Esophagus mucosa (tissue), 1 donor: ENCODE measurements around the gene KMT2E. TPM values are rescaled to one million over a fixed set of nuclear protein-coding genes. Genes with fewer than 3 reads are reported as not detected.

ENCODE experiments used
- ATAC-seq: fragments of 200-7000 bp; cut with Tn5 transposase; one replicate; pipeline ENCODE4 v1.9.1; 2020
- total RNA-seq: library from RNA; stranded (reverse); gene quantifications from one replicate; pipeline ENCODE4 v1.2.4, GENCODE V29; 2023
- donor health status: DM: yes; HTN: yes; CAD: no.

KMT2E gene
- total RNA-seq, 1 donor from 2014 or later = 29.0 TPM

DNA sequence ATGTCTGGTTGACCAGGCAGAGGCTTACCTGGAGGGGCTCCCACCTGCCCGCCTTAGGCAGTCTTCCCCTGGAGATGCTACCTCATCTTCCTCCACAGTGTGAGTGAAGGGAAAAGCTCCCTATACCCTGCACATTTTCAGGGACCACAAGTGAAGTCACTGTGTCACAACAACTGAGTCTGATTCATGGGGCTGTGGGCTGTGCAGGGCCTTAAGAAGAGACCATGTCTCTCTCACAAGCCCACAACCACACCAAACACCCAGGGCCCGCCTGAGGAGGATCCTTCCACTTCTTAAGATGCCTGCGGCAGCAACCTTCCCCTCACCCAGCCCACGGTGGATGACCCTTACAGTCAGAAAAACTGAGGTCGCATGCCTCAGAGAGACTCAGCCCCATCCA is 118.3 kb downstream of the KMT2E start:
- ATAC-seq = no peak

DNA sequence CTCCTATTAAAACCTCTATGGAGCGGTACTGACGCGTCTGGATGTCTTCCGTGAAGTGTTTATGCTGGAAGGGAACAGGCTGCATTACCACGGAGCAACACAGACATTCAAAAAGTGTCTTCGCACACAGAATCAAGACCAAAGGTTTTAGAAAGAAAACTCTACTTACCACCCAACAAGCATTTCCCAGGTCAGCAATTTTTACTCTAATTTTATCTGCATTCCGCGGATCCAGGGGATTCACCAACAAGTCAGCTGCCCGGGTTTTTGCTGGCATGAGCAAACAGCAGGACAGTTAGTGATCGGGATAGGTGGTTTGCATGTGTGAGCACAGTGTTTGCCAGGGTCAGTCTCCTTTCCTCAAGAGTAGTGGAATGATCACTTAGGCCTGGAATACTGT is 118.8 kb downstream of the KMT2E start:
- ATAC-seq = no peak

DNA sequence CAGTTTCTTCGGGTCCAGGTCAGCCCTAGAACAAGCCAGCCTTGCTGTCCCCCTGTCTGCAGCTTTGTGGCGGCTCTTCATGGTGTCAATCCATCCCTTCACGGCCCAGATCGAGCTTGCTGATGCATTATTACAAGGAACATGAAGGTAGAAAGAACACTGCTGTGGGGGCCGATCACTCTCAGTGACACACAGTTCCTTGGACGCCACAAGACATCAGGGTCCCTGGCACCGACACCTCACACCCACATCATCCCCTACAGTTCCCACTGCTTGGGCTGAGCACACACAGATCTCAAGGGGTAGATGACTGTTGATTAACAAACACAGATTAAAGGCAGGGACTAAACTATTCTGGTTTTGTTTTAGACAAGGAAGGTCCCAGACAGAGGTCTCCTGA is 119.4 kb downstream of the KMT2E start:
- no peak for ATAC-seq

DNA sequence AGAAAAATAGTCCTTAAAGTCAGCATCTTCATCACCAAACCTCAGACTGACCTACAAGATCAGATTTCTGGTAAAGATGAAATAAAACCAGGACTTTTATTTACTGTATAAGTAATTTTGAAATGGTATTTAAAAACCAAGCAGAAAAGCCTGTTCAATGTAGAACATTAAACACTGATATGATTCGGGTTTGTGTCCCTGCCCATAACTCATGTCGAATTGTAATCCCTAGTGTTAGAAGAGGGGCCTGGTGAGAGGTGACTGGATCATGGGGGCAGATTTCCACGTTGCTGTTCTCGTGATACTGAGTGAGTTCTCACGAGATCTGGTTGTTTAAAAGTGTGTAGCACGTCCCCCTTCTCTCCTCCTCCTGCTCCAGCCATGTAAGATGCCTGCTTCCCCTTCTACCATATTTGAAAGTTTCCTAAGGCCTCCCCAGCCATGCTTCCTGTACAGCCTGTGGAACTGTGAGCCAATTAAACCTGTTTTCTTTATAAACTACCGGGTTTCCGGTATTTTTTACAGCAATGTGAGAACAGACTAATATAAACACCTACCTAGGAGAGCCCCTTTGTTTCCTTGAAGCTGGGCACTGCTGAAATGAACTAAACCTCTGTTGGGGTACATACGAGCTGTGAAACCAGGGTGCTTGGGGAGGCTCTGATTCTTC is 120.1 kb downstream of the KMT2E start:
- no peak for ATAC-seq

DNA sequence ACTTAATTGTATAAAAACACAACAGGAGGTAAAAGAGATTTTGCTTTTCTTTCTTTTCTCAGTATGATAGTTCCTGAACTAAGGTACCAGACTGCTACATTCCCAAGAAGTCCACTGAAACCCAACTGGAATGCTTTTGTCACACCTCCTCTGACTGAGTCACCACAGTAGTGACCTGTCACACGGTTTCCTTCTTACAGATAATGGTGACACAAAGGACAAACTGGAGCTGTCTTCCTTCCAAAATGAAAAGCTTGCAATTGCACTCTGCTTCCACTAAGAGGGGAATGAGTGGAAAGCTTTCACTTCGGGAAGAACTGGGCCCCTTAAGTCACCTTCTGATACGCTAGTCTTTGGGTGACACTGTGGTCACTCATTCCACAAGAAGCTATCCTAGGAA is 122.2 kb downstream of the KMT2E start:
- ATAC-seq = peak; percentile 42

DNA sequence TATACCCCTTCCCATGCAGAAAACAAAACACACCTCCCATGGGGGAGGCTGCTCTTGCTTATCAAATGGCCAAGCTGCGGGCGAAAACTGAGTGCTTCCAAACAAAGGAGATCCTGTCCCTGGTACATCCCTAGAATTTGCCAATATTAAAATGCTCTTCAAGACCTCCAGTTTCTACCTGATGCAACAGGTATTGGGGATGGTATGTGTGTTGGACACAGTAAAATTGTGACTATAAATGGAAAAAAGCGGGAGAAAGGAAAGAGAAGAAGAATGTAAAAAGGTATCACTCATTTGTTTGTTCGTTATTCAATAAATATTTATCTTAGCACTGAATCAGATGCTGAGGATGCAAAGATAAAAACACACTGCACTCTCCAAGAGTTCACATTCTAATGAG is 123.9 kb downstream of the KMT2E start:
- no peak for ATAC-seq

DNA sequence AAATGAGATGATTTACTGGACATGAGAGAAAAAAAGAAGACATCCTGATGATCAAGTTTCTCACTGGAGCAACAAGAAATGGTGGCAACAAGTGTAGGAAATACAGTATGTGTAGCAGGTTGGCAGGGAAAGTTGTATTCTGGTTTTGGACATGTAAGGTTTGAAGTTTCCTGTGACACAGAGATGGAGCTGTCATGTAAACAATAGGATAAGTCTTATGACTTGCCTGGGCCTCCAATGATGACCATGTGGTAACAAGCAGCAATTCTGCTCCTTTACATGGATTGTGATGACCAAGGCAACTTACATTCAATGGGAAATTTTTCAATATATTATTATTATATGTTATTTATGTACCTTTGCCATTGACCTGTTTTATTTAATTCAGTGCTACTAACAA is 125.4 kb downstream of the KMT2E start:
- no peak for ATAC-seq

DNA sequence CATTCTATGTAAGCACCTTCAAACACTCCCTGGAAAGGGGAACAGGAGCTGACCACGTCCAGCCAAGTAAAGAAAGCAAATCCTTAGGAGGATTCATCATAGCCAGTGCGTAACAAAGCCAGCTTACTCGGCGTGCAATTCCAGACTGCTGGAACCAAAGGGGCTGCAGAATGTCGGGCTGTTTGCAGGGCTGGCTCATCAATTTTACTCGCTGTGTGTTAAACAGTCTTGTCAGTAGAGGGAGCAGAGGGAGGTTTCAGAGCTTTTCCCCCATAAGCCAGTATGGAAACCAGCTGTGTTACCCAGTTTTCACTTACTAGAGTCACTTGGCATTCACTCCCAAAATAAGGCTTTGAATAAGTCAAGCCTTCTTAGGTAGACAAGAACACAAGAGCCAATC is 127.1 kb downstream of the KMT2E start:
- ATAC-seq = no peak

DNA sequence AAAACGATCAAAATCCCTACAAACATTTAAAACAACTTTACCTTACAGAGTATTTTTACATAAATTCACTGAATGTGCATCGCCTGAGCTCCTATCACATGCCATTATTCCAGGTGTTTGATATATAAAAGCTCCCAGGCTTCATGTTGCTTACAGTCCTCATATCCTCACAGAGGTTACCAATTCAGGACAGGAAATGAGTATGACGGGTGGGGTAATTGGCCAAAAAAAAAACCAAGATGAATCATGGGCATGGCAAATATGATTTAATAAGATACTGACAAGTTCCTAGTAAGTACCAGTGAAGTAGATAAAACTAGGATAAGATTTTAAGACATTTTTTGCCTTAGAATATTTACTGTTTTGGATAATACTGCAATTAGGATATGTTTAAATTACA is 135.8 kb downstream of the KMT2E start:
- peak; percentile 59 for ATAC-seq

DNA sequence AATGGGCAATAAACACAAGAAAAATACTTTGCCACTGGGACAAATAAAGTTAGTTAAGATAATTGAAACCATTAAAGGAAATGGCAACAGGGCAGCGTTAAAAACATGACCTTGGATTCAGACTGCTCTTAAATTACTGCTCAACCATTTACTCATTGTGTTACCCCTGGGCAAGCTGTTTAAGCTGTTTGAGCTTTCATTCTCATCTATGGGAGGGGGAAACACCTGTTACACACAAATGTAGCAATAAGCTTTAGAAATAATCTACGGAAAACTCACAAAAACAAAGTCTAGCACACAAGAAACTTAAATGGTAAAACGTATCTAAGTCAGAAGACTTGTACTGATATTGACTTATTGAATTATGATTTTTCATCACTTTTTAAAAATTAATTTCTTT is 137.1 kb downstream of the KMT2E start:
- no peak for ATAC-seq

DNA sequence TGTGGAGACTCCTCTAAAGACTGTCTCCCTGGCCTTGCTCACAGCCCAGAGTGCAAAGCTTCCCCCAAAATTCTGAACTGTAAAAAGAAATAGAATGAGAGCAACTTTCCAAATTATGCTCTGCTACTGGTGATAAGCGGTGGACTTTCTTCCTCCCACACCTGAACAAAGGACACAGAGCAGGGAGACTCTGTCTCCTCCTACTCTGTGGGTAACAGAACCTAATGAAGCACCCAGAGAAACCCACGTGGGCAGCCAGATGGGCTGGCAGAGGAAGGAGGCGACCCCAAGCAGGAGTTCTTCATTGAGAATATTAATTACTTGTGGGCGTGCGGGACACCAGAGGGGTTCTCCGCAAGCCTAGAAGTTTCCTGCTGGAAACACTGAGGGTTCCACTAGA is 139.5 kb downstream of the KMT2E start:
- no peak for ATAC-seq

DNA sequence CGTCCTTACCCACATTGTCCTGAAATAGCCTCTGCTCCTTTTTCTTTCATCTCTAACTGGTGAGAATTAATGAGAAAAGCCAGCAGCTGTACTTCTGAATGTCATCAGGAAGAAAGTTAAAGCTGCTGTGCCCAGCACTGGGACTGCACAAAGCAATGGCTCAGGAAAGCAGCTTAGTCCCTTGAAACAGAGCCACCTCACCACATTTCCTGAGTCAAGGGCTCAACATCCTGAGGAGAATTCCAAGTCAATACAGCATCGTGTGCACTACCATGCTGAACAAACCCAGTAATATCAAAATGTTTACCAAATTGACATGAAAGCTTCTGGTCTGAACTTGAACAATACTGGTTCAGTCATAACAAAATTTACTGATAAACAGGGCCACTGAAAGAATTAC is 140.1 kb downstream of the KMT2E start:
- ATAC-seq = no peak

DNA sequence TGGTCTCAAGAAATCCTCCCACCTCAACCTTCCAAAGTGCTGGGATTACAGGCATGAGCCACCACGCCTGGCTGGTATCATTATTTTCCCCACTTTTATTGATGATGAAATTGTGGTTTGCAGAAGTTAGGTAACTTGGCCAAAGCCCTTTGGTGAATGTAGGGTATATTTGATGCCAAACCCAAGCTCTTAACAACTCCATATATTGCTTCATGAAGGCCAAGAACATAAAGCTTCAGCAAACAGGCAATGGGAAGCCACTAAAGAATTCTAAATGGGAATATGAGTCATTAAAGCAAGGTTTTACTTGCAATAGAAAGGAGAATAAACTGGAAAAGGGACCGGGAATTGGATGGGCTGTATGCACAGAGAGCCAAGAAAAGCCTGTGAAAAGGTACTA is 142.7 kb downstream of the KMT2E start:
- ATAC-seq = peak; percentile 49

DNA sequence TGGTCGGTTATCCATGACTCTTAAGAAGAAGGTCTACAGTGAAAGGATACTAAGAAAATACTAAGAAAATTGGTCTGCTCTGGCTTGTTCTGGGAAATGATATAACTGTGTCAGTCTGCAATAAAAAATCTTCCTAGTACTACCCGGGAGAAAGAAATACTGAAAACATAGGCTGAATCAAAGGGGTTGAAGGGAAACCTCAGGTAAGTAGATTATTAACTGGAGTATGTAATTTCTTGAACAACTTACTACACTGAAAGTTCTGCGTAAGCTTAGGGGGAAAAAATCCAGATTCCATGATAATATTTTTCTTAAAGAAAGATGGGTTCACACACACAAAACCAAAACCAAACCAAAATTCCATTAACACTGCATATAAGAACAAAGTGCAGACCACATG is 143.3 kb downstream of the KMT2E start:
- no peak for ATAC-seq

DNA sequence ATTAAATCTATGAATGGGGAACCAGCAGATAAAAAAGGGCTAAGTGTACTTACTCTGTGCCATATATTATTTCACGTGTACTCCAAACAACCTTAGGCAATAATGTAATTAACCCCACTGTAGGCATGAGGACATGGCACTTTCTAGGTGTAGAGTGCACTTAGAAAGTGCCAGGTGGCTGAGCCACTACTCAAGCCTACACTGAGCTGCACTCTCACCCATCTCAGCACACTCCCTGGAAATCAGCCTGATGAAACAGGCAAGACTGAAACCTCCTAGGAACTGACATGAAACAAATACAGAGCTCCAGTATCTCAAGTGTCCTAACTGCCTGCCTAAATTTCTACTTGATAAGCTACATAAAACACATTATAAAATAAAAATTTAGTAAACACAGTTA is 147.4 kb downstream of the KMT2E start:
- ATAC-seq = no peak
